Ishikawa (cell line): ENCODE measurements around the gene ZNF175.

Experiments
- CEBPB ChIP-seq: IDR thresholded peaks from 2 replicates; pipeline ENCODE4 v1.6.1; 2012
- CREB1 ChIP-seq: IDR thresholded peaks from 2 replicates; pipeline ENCODE4 v1.6.1; 2012; ENCODE audit warnings: low read depth
- EGR1 ChIP-seq: IDR thresholded peaks from 2 replicates; pipeline ENCODE4 v1.6.1; 2012
- EP300 ChIP-seq: IDR thresholded peaks from 2 replicates; pipeline ENCODE4 v1.6.1; 2012; ENCODE audit warnings: borderline replicate concordance
- FOXM1 ChIP-seq: IDR thresholded peaks from 2 replicates; pipeline ENCODE4 v1.6.1; 2012; ENCODE audit warnings: low read depth, borderline replicate concordance
- MAX ChIP-seq: IDR thresholded peaks from 2 replicates; pipeline ENCODE4 v1.6.1; 2012
- NFIC ChIP-seq: IDR thresholded peaks from 2 replicates; pipeline ENCODE4 v1.6.1; 2012
- RAD21 ChIP-seq: IDR thresholded peaks from 2 replicates; pipeline ENCODE4 v1.6.1; 2012; ENCODE audit warnings: low read depth
- REST ChIP-seq: IDR thresholded peaks from 2 replicates; pipeline ENCODE4 v1.6.1; 2012; ENCODE audit warnings: low read depth, mild to moderate bottlenecking
- TAF1 ChIP-seq: IDR thresholded peaks from 2 replicates; pipeline ENCODE4 v1.6.1; 2012; ENCODE audit warnings: low read depth, mild to moderate bottlenecking
- TCF12 ChIP-seq: IDR thresholded peaks from 2 replicates; pipeline ENCODE4 v1.6.1; 2012; ENCODE audit warnings: low read depth
- TEAD4 ChIP-seq: IDR thresholded peaks from 2 replicates; pipeline ENCODE4 v1.6.1; 2012
- YY1 ChIP-seq: IDR thresholded peaks from 2 replicates; pipeline ENCODE4 v1.6.1; 2012; ENCODE audit warnings: low read depth
- ZBTB7A ChIP-seq: IDR thresholded peaks from 2 replicates; pipeline ENCODE4 v1.6.1; 2012; ENCODE audit warnings: low read depth
- TF ChIP-seq, protein P1 (sequence below): IDR thresholded peaks from 2 replicates; pipeline ENCODE4 v1.6.1; 2012

The ZNF175 gene

DNA sequence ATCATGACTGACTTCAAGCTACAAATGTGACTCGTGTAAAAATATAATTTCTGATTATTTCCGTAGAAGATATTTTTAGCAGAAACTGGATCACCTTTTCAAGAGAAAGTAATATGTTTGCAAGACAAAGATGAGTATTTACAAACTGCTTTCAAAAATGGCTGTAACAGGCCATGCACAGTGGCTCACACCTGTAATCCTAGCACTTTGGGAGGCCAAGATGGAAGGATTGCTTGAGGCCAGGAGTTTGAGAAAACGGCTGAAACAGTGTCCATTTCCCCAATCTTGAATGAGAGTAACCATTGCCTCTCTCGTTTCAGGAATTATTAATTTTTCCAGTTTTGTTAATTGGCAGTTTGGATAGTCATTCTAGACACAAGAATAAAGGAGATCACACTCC is 3.5 kb upstream of the ZNF175 start:
- TF ChIP-seq EGR1 = no peak
- TF ChIP-seq TAF1 = no peak
- no peak for TF ChIP-seq YY1
- TF ChIP-seq CEBPB = no peak
- no peak for TF ChIP-seq NFIC
- no peak for TF ChIP-seq FOXM1
- TF ChIP-seq, protein P1, sequence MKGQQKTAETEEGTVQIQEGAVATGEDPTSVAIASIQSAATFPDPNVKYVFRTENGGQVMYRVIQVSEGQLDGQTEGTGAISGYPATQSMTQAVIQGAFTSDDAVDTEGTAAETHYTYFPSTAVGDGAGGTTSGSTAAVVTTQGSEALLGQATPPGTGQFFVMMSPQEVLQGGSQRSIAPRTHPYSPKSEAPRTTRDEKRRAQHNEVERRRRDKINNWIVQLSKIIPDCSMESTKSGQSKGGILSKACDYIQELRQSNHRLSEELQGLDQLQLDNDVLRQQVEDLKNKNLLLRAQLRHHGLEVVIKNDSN = no peak
- no peak for TF ChIP-seq ZBTB7A
- TF ChIP-seq TCF12 = no peak
- TF ChIP-seq MAX = no peak

DNA sequence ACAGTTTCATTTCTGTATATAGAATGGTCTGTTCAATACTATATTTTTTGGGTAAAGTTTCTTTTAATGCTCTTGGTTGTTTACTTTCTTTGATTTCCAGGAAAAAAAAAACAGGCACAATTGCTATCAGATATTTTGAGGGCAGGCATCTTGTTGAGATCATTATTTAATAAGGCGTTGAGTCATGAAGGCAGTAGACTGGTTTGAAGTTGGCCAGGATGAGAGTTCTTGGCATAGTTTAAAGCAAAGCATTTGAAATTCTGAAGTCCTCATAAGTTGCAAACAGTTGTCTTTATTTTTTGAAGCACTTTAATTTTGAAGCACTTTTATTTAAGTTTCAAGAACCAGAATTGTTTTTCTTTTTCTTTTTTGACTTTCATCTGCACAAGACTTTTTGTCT is 2.6 kb upstream of the ZNF175 start:
- TF ChIP-seq EP300 (no peak), CEBPB (no peak), ZBTB7A (no peak)
- TF ChIP-seq, protein P1 = no peak

- no peak for TF ChIP-seq FOXM1
- no peak for TF ChIP-seq NFIC
- no peak for TF ChIP-seq EP300
- TF ChIP-seq MAX = no peak
- TF ChIP-seq RAD21 = no peak
- TF ChIP-seq REST = no peak
- no peak for TF ChIP-seq TCF12
- no peak for TF ChIP-seq YY1
- no peak for TF ChIP-seq CREB1
- no peak for TF ChIP-seq ZBTB7A
- TF ChIP-seq EGR1 = no peak
These were observed 516 bp downstream of the ZNF175 start for GRCh38 chr19:51571599-51571998.

GRCh38 chr19:51572410-51572809 is 1.3 kb downstream of the ZNF175 start:
- TF ChIP-seq CEBPB (no peak), ZBTB7A (no peak), REST (no peak), YY1 (no peak), FOXM1 (no peak), TCF12 (no peak)
- TF ChIP-seq, protein P1 = no peak

DNA sequence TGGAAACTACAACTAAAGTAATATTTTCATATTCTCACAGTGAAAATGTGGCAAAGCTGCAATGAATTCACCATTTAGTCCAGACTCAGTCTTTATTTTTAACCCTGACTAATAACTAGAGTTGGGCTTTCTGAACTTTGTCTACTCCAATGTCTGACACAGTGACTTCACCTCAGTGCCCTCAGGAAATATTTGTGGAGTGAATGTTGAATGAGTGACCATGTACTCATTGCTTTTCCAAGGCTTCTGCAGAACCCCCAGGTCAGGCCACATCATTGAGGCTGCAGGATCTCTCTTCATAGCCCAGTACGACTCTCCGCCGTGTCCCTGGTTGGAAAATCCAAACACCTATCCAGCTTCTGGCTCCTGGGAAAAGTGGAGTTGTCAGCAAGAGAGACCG is 1.8 kb downstream of the ZNF175 start:
- no peak for TF ChIP-seq EP300
- no peak for TF ChIP-seq RAD21
- no peak for TF ChIP-seq EGR1
- TF ChIP-seq TEAD4 = no peak
- no peak for TF ChIP-seq NFIC
- no peak for TF ChIP-seq TCF12
- no peak for TF ChIP-seq CEBPB
- no peak for TF ChIP-seq MAX
- TF ChIP-seq TAF1 = no peak
- no peak for TF ChIP-seq YY1
- no peak for TF ChIP-seq REST
- TF ChIP-seq, protein P1 = no peak
- no peak for TF ChIP-seq ZBTB7A
- no peak for TF ChIP-seq CREB1
- TF ChIP-seq FOXM1 = no peak
